Measurements from ENCODE around the gene TSHZ2. TPM values are rescaled to one million over a fixed set of nuclear protein-coding genes. Genes with fewer than 3 reads are reported as not detected.

TSHZ2 gene
- total and polyA plus RNA-seq, 2 donors (not counting 3 experiments of a cell fraction or from before 2014, with no cell fraction given): not detected

GRCh38 chr20:52972965-52973819, 1.0 kb downstream of the TSHZ2 start:
- FAIRE-seq (no peak), DNase-seq (ENCODE audit: low read depth, low spot score) (no peak)
- H3K4me1 ChIP-seq (ENCODE audit: control insufficient read depth, extremely low read depth, insufficient read depth, low read length): no peaks in the 10 kb centered on the region
- dilution Hi-C loops (cut with MboI; ENCODE audit: extremely low pct_ligation_motif_present, low sequenced_read_pairs) (no loop called here), intact Hi-C loops (cut with micrococcal nuclease) (no loop called here)
- H3K4me3 ChIP-seq (replicated peaks in 1 of 3; ENCODE audit: insufficient read depth in 1 of 3, low read depth in 1 of 3, low read length in 3 of 3): no peak overlapping the region
- no peak overlapping the region for H2AFZ ChIP-seq (ENCODE audit: low read depth, low read length)
- ChIA-PET CTCF (no interaction called here), POLR2A (no interaction called here)
- H3K9me3 ChIP-seq (replicated peaks; ENCODE audit: control insufficient read depth, insufficient read depth, low read length): no peaks in the 10 kb centered on the region
- H3K9ac ChIP-seq (replicated peaks; ENCODE audit: extremely low read depth, insufficient read depth, low read length): no peak overlapping the region
- no peaks in the 10 kb centered on the region for H3K79me2 ChIP-seq (ENCODE audit: control insufficient read depth, insufficient read depth, low read length)
- H3K27ac ChIP-seq (ENCODE audit: insufficient read depth, low read depth, low read length): no peak overlapping the region
- no peaks in the 10 kb centered on the region for H3K9me1 ChIP-seq (replicated peaks; ENCODE audit: control insufficient read depth, extremely low read depth, insufficient read depth, low read length)
- H3K36me3 ChIP-seq (ENCODE audit: control insufficient read depth in 2 of 2, extremely low read depth in 1 of 2, insufficient read depth in 2 of 2, low read length in 2 of 2): no peaks in the 10 kb centered on the region
- H4K20me1 ChIP-seq (replicated peaks; ENCODE audit: control insufficient read depth, extremely low read depth, insufficient read depth, low read length): no peaks in the 10 kb centered on the region
- TF ChIP-seq CTCF (IDR thresholded peaks at IDR 0.05; ENCODE audit: extremely low read depth in 1 of 2, insufficient read depth in 1 of 2, low read depth in 1 of 2, low read length in 2 of 2): no peak
- TF ChIP-seq EZH2 (IDR thresholded peaks at IDR 0.05; ENCODE audit: borderline replicate concordance, low read depth, low read length, severe bottlenecking): no peak
- TF ChIP-seq MAX (IDR thresholded peaks at IDR 0.05; ENCODE audit: insufficient read depth, insufficient read length): no peak
- TF ChIP-seq FOS (IDR thresholded peaks at IDR 0.05; ENCODE audit: borderline replicate concordance, insufficient read depth, low read length): no peak
- no peak for TF ChIP-seq GATA2 (IDR thresholded peaks at IDR 0.05; ENCODE audit: insufficient read depth, insufficient read length, low read depth, low read length)
- TF ChIP-seq JUN (IDR thresholded peaks at IDR 0.05; ENCODE audit: borderline replicate concordance, insufficient read depth, insufficient read length, low read depth): no peak
- TF ChIP-seq MYC (IDR thresholded peaks at IDR 0.05; ENCODE audit: low read depth, low read length): no peak
- no peak for TF ChIP-seq POLR2A (IDR thresholded peaks at IDR 0.05; ENCODE audit: low read depth, low read length)
- no peak for TF ChIP-seq POLR2AphosphoS5 (IDR thresholded peaks at IDR 0.05; ENCODE audit: insufficient read depth, low read depth, low read length)
- peaks cover 0 to 3% of the 10 kb centered on the region in 2 experiments for H3K27me3 ChIP-seq (ENCODE audit: control insufficient read depth in 2 of 2, insufficient read depth in 2 of 2, low read length in 2 of 2)
- no TSS peak for BruUV-seq (replicated peaks)
- no peak overlapping the region for H3K4me2 ChIP-seq (ENCODE audit: insufficient read depth, low read length)
